ENCODE results near the gene SLC2A8. TPM values are rescaled to one million over a fixed set of nuclear protein-coding genes. Genes with fewer than 3 reads are reported as not detected.

SLC2A8 gene
- total RNA-seq, 1 experiment from 2014 or later: 8.0 TPM

GRCh38 chr9:127451858-127452656 lies 55.1 kb downstream of the SLC2A8 start:
- DNase-seq (ENCODE audit: extremely low read depth, low read depth): no peak

GRCh38 chr9:127452691-127453090 lies 55.7 kb downstream of the SLC2A8 start:
- DNase-seq (ENCODE audit: extremely low read depth, low read depth): no peak

DNA sequence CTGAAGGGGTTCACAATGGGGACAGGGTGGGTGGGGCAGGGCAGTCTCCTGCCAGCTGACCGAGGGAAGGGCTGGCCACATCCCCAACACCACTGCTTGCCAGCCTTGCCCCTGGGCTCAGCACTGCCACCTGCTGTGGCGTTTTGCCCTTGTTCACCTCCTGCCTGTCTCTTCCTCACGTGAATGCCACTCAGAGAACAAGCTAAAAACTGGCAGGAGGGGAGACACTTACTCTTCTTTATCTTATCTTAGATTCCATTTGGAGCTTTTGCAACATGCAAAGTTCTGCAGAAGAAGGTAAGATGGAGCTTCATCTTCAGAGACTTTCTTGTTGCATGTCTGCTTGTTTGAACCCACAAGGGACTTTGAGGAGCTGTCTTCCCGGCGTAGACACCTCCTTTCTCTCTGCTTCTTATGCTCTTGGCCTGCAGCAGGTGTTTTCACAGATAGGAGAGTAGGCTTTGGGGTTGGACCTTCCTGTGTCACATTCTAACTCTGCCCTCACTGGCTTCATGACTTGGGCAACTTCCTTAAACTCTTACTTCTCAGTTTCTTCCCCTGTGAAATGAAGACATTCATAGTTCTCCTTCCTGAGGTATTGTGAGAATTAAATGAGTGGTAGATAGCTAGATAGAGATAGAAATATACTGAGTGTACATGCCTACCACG lies 58.5 kb downstream of the SLC2A8 start:
- no peak for DNase-seq (ENCODE audit: extremely low read depth, low read depth)

- DNase-seq (ENCODE audit: extremely low read depth, low read depth): no peak
Observed at GRCh38 chr9:127457191-127457878, 60.4 kb downstream of the SLC2A8 start.

Small RNA genes lying within 50 kb of the gene (small RNA-seq; reads per million reads assigned to genes)
- 85.7 to 545 reads per million in 2 experiments for gene SNORA65

Other genes starting within 250 kb of the SLC2A8 start
- gene GARNL3, start 132.4 kb upstream of the SLC2A8 start, total RNA-seq (2014; rRNA removed; shearing (Covaris generic)): 2.9 and 5.6 TPM in 2 replicates
- gene ZNF79, start 27.2 kb downstream of the SLC2A8 start, total RNA-seq (2014; rRNA removed; shearing (Covaris generic)): 6.0 and 7.9 TPM in 2 replicates
- gene RPL12, start 54.2 kb downstream of the SLC2A8 start, total RNA-seq (2014; rRNA removed; shearing (Covaris generic)): 4,046 and 4,221 TPM in 2 replicates
- gene LRSAM1, start 54.3 kb downstream of the SLC2A8 start, total RNA-seq (2014; rRNA removed; shearing (Covaris generic)): 16.1 and 19.0 TPM in 2 replicates
- gene STXBP1, start 215.1 kb downstream of the SLC2A8 start, total RNA-seq (2014; rRNA removed; shearing (Covaris generic)): 8.4 and 10.2 TPM in 2 replicates

All from NCI-H460 (cell line).